ENCODE measurements around the gene SLIT3. TPM values are rescaled to one million over a fixed set of nuclear protein-coding genes. Genes with fewer than 3 reads are reported as not detected.

SLIT3 gene
- total RNA-seq, 1 experiment from 2014 or later, result not detected

- Histone ChIP-seq H3K27ac (ENCODE audit: low read length) (no peak overlapping the region), H3K4me2 (ENCODE audit: low read depth, low read length, poor library complexity, severe bottlenecking) (no peak overlapping the region), H3K9me2 (replicated peaks; ENCODE audit: insufficient read depth, low read length) (no peaks in the 10 kb centered on the region), H3K27me3 (ENCODE audit: low read length) (no peaks in the 10 kb centered on the region), H3K9me3 (ENCODE audit: low read length) (no peaks in the 10 kb centered on the region), H4K20me1 (ENCODE audit: insufficient read depth, low read depth, low read length) (no peaks in the 10 kb centered on the region), H3K9ac (ENCODE audit: low read length) (no peak overlapping the region), H3K4me1 (ENCODE audit: low read length) (no peaks in the 10 kb centered on the region), H3K4me3 (ENCODE audit: low read length) (no peak overlapping the region), H3K36me3 (ENCODE audit: insufficient read depth, low read length) (no peaks in the 10 kb centered on the region), H3K79me2 (ENCODE audit: low read length) (no peaks in the 10 kb centered on the region), H2AFZ (ENCODE audit: low read length) (no peak overlapping the region)
- DNase-seq, result no peak
These were observed 3.2 kb upstream of the SLIT3 start for GRCh38 chr5:169304175-169304574.

- H3K9me3 ChIP-seq (ENCODE audit: low read length), result no peaks in the 10 kb centered on the region
- no peaks in the 10 kb centered on the region for H3K36me3 ChIP-seq (ENCODE audit: insufficient read depth, low read length)
- no peaks in the 10 kb centered on the region for H3K79me2 ChIP-seq (ENCODE audit: low read length)
- H4K20me1 ChIP-seq (ENCODE audit: insufficient read depth, low read depth, low read length), result no peaks in the 10 kb centered on the region
- no peak overlapping the region for H3K9ac ChIP-seq (ENCODE audit: low read length)
- no peak overlapping the region for H3K27ac ChIP-seq (ENCODE audit: low read length)
- no peaks in the 10 kb centered on the region for H3K27me3 ChIP-seq (ENCODE audit: low read length)
- DNase-seq, result no peak
- H2AFZ ChIP-seq (ENCODE audit: low read length), result no peak overlapping the region
- H3K9me2 ChIP-seq (replicated peaks; ENCODE audit: insufficient read depth, low read length), result no peaks in the 10 kb centered on the region
- H3K4me3 ChIP-seq (ENCODE audit: low read length), result no peak overlapping the region
- no peaks in the 10 kb centered on the region for H3K4me1 ChIP-seq (ENCODE audit: low read length)
- H3K4me2 ChIP-seq (ENCODE audit: low read depth, low read length, poor library complexity, severe bottlenecking), result no peak overlapping the region
These were observed 2.2 kb upstream of the SLIT3 start for GRCh38 chr5:169303119-169303515.

GRCh38 chr5:169302491-169303118 is 1.7 kb upstream of the SLIT3 start:
- H3K4me2 ChIP-seq (ENCODE audit: low read depth, low read length, poor library complexity, severe bottlenecking), result no peak overlapping the region
- peak; percentile 90 for DNase-seq
- H3K9me2 ChIP-seq (replicated peaks; ENCODE audit: insufficient read depth, low read length), result no peaks in the 10 kb centered on the region
- H3K79me2 ChIP-seq (ENCODE audit: low read length), result no peaks in the 10 kb centered on the region
- no peaks in the 10 kb centered on the region for H3K27me3 ChIP-seq (ENCODE audit: low read length)
- no peaks in the 10 kb centered on the region for H3K9me3 ChIP-seq (ENCODE audit: low read length)
- no peaks in the 10 kb centered on the region for H3K4me1 ChIP-seq (ENCODE audit: low read length)
- H3K36me3 ChIP-seq (ENCODE audit: insufficient read depth, low read length), result no peaks in the 10 kb centered on the region
- no peak overlapping the region for H3K9ac ChIP-seq (ENCODE audit: low read length)
- H3K4me3 ChIP-seq (ENCODE audit: low read length), result no peak overlapping the region
- no peak overlapping the region for H2AFZ ChIP-seq (ENCODE audit: low read length)
- no peaks in the 10 kb centered on the region for H4K20me1 ChIP-seq (ENCODE audit: insufficient read depth, low read depth, low read length)
- H3K27ac ChIP-seq (ENCODE audit: low read length), result no peak overlapping the region

- Histone ChIP-seq H3K36me3 (ENCODE audit: insufficient read depth, low read length) (no peaks in the 10 kb centered on the region), H3K4me3 (ENCODE audit: low read length) (no peak overlapping the region), H3K9me2 (replicated peaks; ENCODE audit: insufficient read depth, low read length) (no peaks in the 10 kb centered on the region), H3K9ac (ENCODE audit: low read length) (no peak overlapping the region), H3K4me1 (ENCODE audit: low read length) (no peaks in the 10 kb centered on the region), H3K27me3 (ENCODE audit: low read length) (no peaks in the 10 kb centered on the region), H3K79me2 (ENCODE audit: low read length) (no peaks in the 10 kb centered on the region), H2AFZ (ENCODE audit: low read length) (no peak overlapping the region), H3K9me3 (ENCODE audit: low read length) (no peaks in the 10 kb centered on the region), H3K27ac (ENCODE audit: low read length) (no peak overlapping the region), H3K4me2 (ENCODE audit: low read depth, low read length, poor library complexity, severe bottlenecking) (no peak overlapping the region), H4K20me1 (ENCODE audit: insufficient read depth, low read depth, low read length) (no peaks in the 10 kb centered on the region)
- DNase-seq, result no peak
These were observed 1.0 kb upstream of the SLIT3 start for GRCh38 chr5:169301986-169302385.

GRCh38 chr5:169301386-169301934 is 521 bp upstream of the SLIT3 start:
- Histone ChIP-seq H3K79me2 (ENCODE audit: low read length) (no peaks in the 10 kb centered on the region), H3K27me3 (ENCODE audit: low read length) (no peaks in the 10 kb centered on the region), H3K4me2 (ENCODE audit: low read depth, low read length, poor library complexity, severe bottlenecking) (no peak overlapping the region), H4K20me1 (ENCODE audit: insufficient read depth, low read depth, low read length) (no peaks in the 10 kb centered on the region), H3K36me3 (ENCODE audit: insufficient read depth, low read length) (no peaks in the 10 kb centered on the region), H3K4me1 (ENCODE audit: low read length) (no peaks in the 10 kb centered on the region), H3K27ac (ENCODE audit: low read length) (no peak overlapping the region), H3K9ac (ENCODE audit: low read length) (no peak overlapping the region), H3K9me2 (replicated peaks; ENCODE audit: insufficient read depth, low read length) (no peaks in the 10 kb centered on the region), H3K4me3 (ENCODE audit: low read length) (no peak overlapping the region), H3K9me3 (ENCODE audit: low read length) (no peaks in the 10 kb centered on the region), H2AFZ (ENCODE audit: low read length) (no peak overlapping the region)
- no peak for DNase-seq

GRCh38 chr5:169299663-169300467 is 1.1 kb downstream of the SLIT3 start:
- no peak for DNase-seq
- H3K4me1 ChIP-seq (ENCODE audit: low read length), result no peaks in the 10 kb centered on the region
- H3K79me2 ChIP-seq (ENCODE audit: low read length), result no peaks in the 10 kb centered on the region
- H3K4me3 ChIP-seq (ENCODE audit: low read length), result no peak overlapping the region
- H2AFZ ChIP-seq (ENCODE audit: low read length), result no peak overlapping the region
- H3K27me3 ChIP-seq (ENCODE audit: low read length), result no peaks in the 10 kb centered on the region
- H3K9me3 ChIP-seq (ENCODE audit: low read length), result no peaks in the 10 kb centered on the region
- no peaks in the 10 kb centered on the region for H4K20me1 ChIP-seq (ENCODE audit: insufficient read depth, low read depth, low read length)
- H3K4me2 ChIP-seq (ENCODE audit: low read depth, low read length, poor library complexity, severe bottlenecking), result no peak overlapping the region
- no peaks in the 10 kb centered on the region for H3K36me3 ChIP-seq (ENCODE audit: insufficient read depth, low read length)
- H3K9me2 ChIP-seq (replicated peaks; ENCODE audit: insufficient read depth, low read length), result no peaks in the 10 kb centered on the region
- H3K27ac ChIP-seq (ENCODE audit: low read length), result no peak overlapping the region
- no peak overlapping the region for H3K9ac ChIP-seq (ENCODE audit: low read length)

- DNase-seq, result no peak
- Histone ChIP-seq H3K79me2 (ENCODE audit: low read length) (no peaks in the 10 kb centered on the region), H3K9me2 (replicated peaks; ENCODE audit: insufficient read depth, low read length) (no peaks in the 10 kb centered on the region), H3K9ac (ENCODE audit: low read length) (no peak overlapping the region), H3K4me1 (ENCODE audit: low read length) (no peaks in the 10 kb centered on the region), H3K27ac (ENCODE audit: low read length) (no peak overlapping the region), H3K4me3 (ENCODE audit: low read length) (no peak overlapping the region), H3K27me3 (ENCODE audit: low read length) (no peaks in the 10 kb centered on the region), H4K20me1 (ENCODE audit: insufficient read depth, low read depth, low read length) (no peaks in the 10 kb centered on the region), H2AFZ (ENCODE audit: low read length) (no peak overlapping the region), H3K9me3 (ENCODE audit: low read length) (no peaks in the 10 kb centered on the region), H3K36me3 (ENCODE audit: insufficient read depth, low read length) (no peaks in the 10 kb centered on the region), H3K4me2 (ENCODE audit: low read depth, low read length, poor library complexity, severe bottlenecking) (no peak overlapping the region)
These were observed 1.7 kb downstream of the SLIT3 start for GRCh38 chr5:169299191-169299662.

GRCh38 chr5:169298193-169298592 is 2.7 kb downstream of the SLIT3 start:
- no peaks in the 10 kb centered on the region for H3K9me3 ChIP-seq (ENCODE audit: low read length)
- H3K4me1 ChIP-seq (ENCODE audit: low read length), result no peaks in the 10 kb centered on the region
- no peak overlapping the region for H3K27ac ChIP-seq (ENCODE audit: low read length)
- no peak for DNase-seq
- no peak overlapping the region for H3K9ac ChIP-seq (ENCODE audit: low read length)
- no peak overlapping the region for H2AFZ ChIP-seq (ENCODE audit: low read length)
- H3K79me2 ChIP-seq (ENCODE audit: low read length), result no peaks in the 10 kb centered on the region
- H3K4me2 ChIP-seq (ENCODE audit: low read depth, low read length, poor library complexity, severe bottlenecking), result no peak overlapping the region
- H4K20me1 ChIP-seq (ENCODE audit: insufficient read depth, low read depth, low read length), result no peaks in the 10 kb centered on the region
- H3K9me2 ChIP-seq (replicated peaks; ENCODE audit: insufficient read depth, low read length), result no peaks in the 10 kb centered on the region
- no peaks in the 10 kb centered on the region for H3K36me3 ChIP-seq (ENCODE audit: insufficient read depth, low read length)
- H3K4me3 ChIP-seq (ENCODE audit: low read length), result no peak overlapping the region
- no peaks in the 10 kb centered on the region for H3K27me3 ChIP-seq (ENCODE audit: low read length)

Measured in Karpas-422 (cell line).